NCI-H82 (cell line): Measurements from ENCODE around the gene ABL2.
"Not testable (repeated sequence)": the region's sequence is repeated elsewhere in the genome, so short reads cannot be mapped to it uniquely, and the experiment has no call there.

ENCODE experiments used
- DNase-seq: peaks from one replicate; lab custom pipeline; 2025; lab: John Stamatoyannopoulos, UW

The ABL2 gene

GRCh38 chr1:179213317-179213716 is 16.2 kb downstream of the ABL2 start:
- DNase-seq, result not testable (repeated sequence)

DNA sequence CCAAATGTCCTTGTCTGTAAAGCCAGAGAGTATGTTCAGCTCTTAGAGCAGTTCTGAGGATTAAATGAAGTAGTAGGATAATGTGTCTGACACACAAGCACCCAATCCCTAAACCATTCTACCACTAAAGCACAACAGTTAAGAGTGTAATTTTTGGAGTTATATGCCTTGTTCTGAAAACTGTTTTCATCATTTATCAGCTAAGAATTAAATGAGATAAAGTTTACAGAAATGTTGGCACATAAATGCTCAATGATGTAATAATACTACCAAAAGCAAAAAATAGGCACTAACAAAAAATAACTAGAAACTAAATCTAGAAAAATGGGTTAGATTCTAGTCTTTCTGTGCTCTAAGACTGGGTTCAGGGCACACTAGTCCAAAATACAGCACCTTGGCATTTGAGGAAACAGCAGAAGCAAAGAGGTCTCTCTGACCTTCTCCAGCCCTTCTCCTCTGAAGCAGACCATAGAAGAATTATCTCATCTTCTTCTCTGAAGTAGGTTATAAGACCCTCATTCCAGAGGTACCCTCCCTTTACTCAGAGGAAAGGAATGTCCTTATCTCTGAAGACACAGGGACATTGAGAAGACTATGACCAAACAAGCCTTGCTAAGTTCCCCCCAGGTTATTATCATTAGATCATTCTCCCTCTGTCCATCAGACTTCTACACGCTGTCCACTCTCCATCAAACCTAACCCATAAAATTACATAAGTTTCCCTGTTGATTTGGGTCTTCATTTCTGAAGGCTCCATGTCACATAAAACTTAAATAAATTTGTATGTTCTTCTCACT is 20.6 kb downstream of the ABL2 start:
- peak; percentile 52 for DNase-seq

DNA sequence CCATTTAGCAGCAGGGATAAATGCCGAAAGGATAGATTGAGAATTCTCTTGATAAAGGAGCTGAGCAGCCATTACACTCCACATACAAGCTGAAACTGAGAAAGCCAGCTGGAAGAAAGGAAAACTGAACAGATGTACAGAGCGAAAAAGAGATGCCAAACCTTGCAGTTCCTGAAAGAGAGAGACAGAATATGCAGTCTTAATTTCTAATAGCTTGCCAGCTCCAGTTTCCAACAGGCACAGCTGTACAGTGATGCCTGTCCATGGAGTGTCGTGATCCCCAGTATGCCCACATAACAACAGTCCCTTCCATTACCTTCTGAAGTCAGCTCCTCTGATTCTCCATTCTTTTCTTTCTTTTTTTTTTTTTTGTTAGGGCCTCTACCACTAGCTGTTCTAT is 22.7 kb downstream of the ABL2 start:
- peak; percentile 36 for DNase-seq

- DNase-seq, result no peak
These were observed 24.2 kb downstream of the ABL2 start for GRCh38 chr1:179205284-179205683.

GRCh38 chr1:179202161-179202560 is 27.3 kb downstream of the ABL2 start:
- DNase-seq, result no peak

DNA sequence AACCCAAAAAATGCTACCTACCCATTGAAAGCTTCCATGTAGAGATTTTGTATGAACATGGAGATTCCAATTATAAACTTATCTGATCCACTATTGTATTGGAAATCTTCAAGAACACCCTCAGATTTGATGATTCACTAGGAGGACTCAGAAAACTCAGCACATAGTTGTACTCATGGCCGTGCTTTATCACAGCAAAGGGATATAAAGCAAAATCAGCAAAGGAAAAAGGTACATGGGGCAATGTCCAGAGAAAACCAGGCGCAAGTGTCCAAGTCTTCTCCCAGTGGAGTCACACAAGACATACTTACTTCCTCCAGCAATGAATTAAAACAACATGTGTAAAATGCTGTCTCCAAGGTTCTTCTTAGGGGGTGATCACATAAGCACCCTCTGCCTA is 28.9 kb downstream of the ABL2 start:
- DNase-seq, result no peak

GRCh38 chr1:179197690-179198297 is 31.7 kb downstream of the ABL2 start:
- no peak for DNase-seq

DNA sequence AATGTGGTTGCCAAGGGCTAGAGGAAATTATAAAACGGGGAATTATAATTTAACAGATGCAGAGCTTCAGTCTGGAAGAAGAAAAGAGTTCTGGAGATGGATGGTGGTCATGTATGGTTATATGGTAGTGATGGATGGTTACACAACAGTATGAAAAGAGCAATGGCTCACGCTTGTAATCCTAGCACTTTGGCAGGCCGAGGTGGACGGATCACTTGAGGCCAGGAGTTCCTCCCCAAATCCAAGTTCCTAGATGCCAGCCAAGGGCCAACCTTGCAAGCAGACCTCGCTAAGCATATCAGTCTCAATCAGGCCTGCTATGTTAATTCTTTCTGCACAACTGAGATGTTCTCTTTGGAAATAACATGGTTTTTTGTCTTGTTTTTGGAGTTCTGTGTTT is 33.6 kb downstream of the ABL2 start:
- DNase-seq, result not testable (repeated sequence)

DNA sequence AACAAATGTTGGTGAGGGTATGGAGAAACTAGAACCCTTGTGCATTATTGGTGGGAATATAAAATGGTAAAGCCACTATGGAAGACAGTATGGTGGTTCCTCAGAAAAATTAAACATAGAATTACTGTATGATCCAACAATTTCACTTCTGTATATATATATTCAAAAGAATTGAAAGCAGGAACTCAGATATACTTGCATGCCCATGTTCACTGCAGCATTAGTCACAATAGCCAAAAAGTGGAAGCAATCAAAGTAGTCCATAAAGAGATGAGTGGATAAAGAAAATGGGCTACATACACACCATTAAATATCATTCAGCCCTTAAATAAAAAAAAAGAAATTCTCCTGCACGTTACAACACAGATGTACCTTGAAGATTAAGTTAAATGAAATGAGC is 34.1 kb downstream of the ABL2 start:
- DNase-seq, result no peak

- DNase-seq, result no peak
These were observed 35.4 kb downstream of the ABL2 start for GRCh38 chr1:179194068-179194537.

- no peak for DNase-seq
These were observed 38.6 kb downstream of the ABL2 start for GRCh38 chr1:179190861-179191260.

DNA sequence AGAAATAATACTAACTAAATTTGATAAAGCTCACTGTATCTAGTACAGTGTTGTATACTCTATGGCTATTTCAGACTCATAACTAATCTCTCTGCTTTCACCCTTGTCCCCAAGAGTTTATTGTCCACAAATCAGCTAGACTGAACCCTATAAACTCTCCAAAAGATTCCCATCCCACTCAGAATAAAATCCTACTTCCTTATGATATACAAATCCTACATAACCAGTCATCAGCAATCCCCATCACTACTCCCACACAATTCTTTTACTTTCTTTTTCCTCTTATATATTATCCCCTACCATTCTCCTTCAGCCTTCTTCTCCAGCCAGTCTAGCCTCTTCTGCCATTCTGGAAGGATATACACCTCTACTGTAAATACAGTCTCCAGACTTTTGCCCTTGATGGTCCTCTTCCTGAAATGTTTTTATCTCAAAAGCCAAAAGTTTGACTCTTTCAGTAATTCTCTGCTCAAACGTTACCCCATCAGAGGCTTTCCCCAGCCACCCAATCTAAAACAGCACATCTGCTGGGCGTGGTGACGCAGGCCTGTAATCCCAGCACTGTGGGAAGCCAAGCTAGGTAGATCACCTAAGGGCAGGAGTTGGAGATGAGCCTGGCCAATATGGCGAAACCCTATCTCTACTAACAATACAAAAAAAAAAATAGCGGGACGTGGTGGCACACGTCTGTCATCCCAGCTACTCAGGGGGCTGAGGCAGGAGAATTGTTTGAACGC is 41.6 kb downstream of the ABL2 start:
- DNase-seq, result no peak

DNA sequence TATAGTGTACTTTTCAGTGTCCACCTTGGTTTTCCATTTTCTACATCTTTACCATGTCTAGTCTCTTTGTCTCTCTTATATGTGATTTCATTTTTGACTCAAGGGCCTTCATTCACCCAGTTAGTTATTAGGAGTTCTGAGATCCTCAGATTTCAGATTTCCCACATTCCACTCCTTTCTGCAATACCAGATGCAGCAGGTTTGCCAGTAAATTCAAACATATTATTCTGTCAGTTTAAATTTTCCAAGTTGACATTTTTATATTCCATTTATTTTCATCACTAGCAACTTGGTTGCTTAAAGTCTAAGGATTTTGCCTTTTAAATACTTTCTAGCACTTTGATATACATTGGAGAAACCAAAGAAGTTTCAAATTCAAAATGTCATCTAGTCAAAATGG is 42.4 kb downstream of the ABL2 start:
- DNase-seq, result no peak

GRCh38 chr1:179184403-179184802 is 45.1 kb downstream of the ABL2 start:
- no peak for DNase-seq

DNA sequence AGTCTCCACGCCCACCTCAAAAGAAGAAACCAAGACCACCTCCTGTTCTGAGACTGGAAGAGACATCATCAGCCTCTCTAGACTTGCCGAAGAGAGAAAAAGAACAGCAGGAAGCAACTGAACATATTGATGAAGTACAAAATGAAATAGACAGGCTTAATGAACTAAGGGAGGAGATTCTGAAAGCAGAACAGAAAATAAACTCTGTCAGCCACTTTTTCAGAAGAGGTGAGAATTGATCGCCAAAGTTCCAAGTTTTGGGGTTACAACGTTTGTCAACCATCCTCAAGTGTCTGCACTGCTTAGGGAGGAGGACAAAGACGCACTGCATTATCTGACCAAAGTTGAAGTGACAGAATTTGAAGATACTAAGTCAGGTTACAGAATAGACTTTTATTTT is 45.6 kb downstream of the ABL2 start:
- no peak for DNase-seq

GRCh38 chr1:179178950-179179349 is 50.5 kb downstream of the ABL2 start:
- peak; percentile 96 for DNase-seq

DNA sequence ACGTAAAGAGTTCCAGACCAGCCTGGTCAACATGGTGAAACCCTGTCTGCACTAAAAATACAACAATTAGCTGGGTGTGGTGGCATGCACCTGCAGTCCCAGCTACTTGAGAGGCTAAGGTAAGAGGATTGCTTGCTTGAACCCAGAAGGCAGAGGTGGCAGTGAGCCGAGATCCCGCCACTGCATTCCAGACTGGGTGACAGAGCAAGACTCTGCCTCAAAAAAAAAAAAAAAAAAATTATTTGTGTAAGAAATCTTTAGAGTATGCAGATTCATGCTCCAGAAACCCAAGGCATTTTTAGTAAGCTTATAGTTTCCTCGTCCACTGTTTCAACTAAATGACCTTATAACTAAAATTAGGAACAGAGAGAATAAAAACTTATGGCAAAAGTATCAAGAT is 51.3 kb downstream of the ABL2 start:
- no peak for DNase-seq

- no peak for DNase-seq
These were observed 51.9 kb downstream of the ABL2 start for GRCh38 chr1:179177615-179178014.

GRCh38 chr1:179177182-179177581 is 52.3 kb downstream of the ABL2 start:
- peak; percentile 20 for DNase-seq

DNA sequence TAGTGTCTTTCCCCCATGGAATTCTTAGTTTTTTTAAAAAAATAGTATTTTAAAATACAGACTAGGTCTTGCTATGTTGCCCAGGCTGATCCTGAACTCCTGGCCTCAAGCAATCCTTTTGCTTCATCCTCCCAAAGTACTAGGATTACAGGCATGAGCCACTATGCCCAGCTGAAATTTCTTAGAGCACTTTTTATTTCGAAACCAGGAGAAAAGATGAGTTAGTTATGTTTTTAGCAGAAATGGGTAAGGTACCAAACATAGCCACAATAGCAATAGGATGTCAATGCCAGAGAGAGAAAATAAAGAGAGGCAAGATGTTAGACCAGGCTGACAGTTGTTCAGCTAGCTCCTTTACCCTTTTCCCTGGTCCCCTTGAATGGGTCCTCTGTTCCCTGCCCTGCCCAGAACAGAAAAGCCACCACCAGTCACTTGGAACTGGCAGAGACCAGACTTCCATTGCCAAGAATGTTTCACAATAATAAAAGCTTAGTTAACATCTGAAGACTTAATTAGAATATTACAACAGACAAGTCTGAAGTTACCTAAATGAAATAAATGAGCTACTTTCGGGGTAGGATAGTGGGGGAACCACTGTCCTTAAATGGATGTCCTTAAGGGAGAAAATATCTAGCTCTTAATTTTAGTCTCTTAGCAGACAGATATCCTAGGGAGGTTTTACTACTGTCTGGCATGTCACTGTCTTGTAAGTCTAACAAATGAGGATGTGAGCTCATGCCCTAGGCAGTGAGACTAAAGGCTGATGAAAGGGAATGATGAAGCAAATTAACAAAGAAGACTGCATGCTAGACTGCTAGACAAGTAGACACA is 54.3 kb downstream of the ABL2 start:
- DNase-seq, result peak; percentile 41

- not testable (repeated sequence) for DNase-seq
These were observed 59.1 kb downstream of the ABL2 start for GRCh38 chr1:179170468-179170770.
